HEK293 (cell line): ENCODE data around the gene FRRS1L.

Experiments used
- KLF10 ChIP-seq: fragments of 450-650 bp; IDR thresholded peaks from 2 replicates; pipeline ENCODE4 v1.5.1; 2018; ENCODE audit warnings: missing biosample characterization, mild to moderate bottlenecking, missing genetic modification characterization
- KLF16 ChIP-seq: fragments of 450-650 bp; formaldehyde crosslinking; IDR thresholded peaks from 2 replicates; pipeline ENCODE4 v1.5.1; 2017; ENCODE audit warnings: missing biosample characterization, missing genetic modification characterization
- REPIN1 ChIP-seq: fragments of 450-650 bp; formaldehyde crosslinking; IDR thresholded peaks from 2 replicates; pipeline ENCODE4 v1.5.1; 2017; ENCODE audit warnings: missing biosample characterization, missing genetic modification characterization, low read depth
- WT1 ChIP-seq: fragments of 450-650 bp; formaldehyde crosslinking; IDR thresholded peaks from 2 replicates; pipeline ENCODE4 v1.5.1; 2016; ENCODE audit warnings: missing biosample characterization, missing genetic modification characterization
- YY1 ChIP-seq: fragments of 450-650 bp; formaldehyde crosslinking; IDR thresholded peaks from 2 replicates; pipeline ENCODE4 v1.5.1; 2018; ENCODE audit warnings: missing biosample characterization, missing genetic modification characterization
- ZIC2 ChIP-seq: fragments of 450-650 bp; formaldehyde crosslinking; IDR thresholded peaks from 2 replicates; pipeline ENCODE4 v1.5.1; 2016; ENCODE audit warnings: missing biosample characterization, missing genetic modification characterization
- ZNF366 ChIP-seq: fragments of 450-650 bp; formaldehyde crosslinking; conservative IDR thresholded peaks from 2 replicates; pipeline ENCODE4 v1.5.1; 2016; ENCODE audit warnings: missing biosample characterization, missing genetic modification characterization
- ZNF37A ChIP-seq: fragments of 450-650 bp; IDR thresholded peaks from 2 replicates; pipeline ENCODE4 v1.5.1; 2018; ENCODE audit warnings: missing biosample characterization, missing genetic modification characterization
- ZNF391 ChIP-seq: fragments of 450-650 bp; formaldehyde crosslinking; IDR thresholded peaks from 2 replicates; pipeline ENCODE4 v1.5.1; 2016; ENCODE audit warnings: low read depth, missing biosample characterization, missing genetic modification characterization, borderline replicate concordance
- ZNF747 ChIP-seq: fragments of 450-650 bp; formaldehyde crosslinking; IDR thresholded peaks from 2 replicates; pipeline ENCODE4 v1.5.1; 2016; ENCODE audit warnings: missing biosample characterization, missing genetic modification characterization
- TF ChIP-seq, protein P1 (sequence below): fragments of 450-650 bp; formaldehyde crosslinking; conservative IDR thresholded peaks from 2 replicates; pipeline ENCODE4 v1.5.1; 2016; ENCODE audit warnings: low read depth, missing biosample characterization, missing genetic modification characterization
- TF ChIP-seq, protein P2 (sequence below): fragments of 450-650 bp; formaldehyde crosslinking; IDR thresholded peaks from 2 replicates; pipeline ENCODE4 v1.5.0; 2017; ENCODE audit warnings: missing biosample characterization, missing genetic modification characterization, borderline replicate concordance
- TF ChIP-seq, protein P3 (sequence below): fragments of 450-650 bp; formaldehyde crosslinking; IDR thresholded peaks from 2 replicates; pipeline ENCODE4 v1.5.1; 2016; ENCODE audit warnings: missing biosample characterization, missing genetic modification characterization
- TF ChIP-seq, protein P4 (sequence below): fragments of 450-650 bp; formaldehyde crosslinking; IDR thresholded peaks from 2 replicates; pipeline ENCODE4 v1.5.1; 2017; ENCODE audit warnings: missing biosample characterization, missing genetic modification characterization
- TF ChIP-seq, protein P5 (sequence below): fragments of 450-650 bp; formaldehyde crosslinking; IDR thresholded peaks from 2 replicates; pipeline ENCODE4 v1.5.1; 2016; ENCODE audit warnings: missing biosample characterization, missing genetic modification characterization
- TF ChIP-seq, protein P6 (sequence below): fragments of 450-650 bp; formaldehyde crosslinking; optimal IDR thresholded peaks from 2 replicates; pipeline ENCODE3; 2016; ENCODE audit warnings: missing biosample characterization, mild to moderate bottlenecking, missing genetic modification characterization
- TF ChIP-seq, protein P7 (sequence below): fragments of 450-650 bp; formaldehyde crosslinking; IDR thresholded peaks from 2 replicates; pipeline ENCODE4 v1.5.1; 2016; ENCODE audit warnings: missing biosample characterization, missing genetic modification characterization

The FRRS1L gene

DNA sequence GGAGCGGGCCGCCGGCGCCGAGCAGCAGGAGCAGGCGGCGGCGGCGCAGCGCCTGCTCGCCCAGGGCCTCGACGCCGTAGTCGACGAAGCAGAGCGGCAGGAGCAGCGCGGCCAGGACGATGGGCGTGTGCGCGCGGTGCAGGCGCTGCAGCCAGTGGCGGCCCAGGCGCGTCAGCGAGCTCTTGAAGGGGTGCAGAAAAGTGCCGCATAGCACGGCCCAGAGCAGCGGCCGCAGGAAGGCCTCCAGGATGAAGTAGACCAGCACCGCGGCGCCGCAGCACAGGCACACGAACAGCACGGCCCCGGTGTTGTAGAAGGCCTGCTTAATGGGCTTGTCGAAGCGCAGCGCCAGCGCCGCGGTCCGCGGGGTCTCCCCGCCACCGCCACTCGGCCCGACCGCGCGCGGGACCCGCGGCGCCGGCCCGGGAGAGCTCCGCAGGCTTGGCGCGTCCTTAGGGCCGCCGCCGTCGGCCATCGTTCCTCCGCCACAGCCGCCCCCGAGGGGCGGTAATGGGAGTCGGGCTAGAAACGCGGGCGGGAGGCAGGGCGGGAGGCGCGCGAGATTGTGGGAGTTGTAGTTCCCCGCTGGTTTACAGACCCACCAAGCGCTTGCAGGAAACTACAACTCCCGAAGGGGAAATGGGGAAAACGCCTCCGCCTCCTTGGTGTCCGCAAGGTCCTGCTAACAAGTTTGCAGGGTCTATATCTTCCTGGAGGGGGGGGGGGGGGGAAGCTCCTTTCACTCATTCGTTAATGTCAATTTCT, 47.4 kb downstream of the FRRS1L start, which contains the start of gene TMEM245 (continued):
- TF ChIP-seq, protein P1, sequence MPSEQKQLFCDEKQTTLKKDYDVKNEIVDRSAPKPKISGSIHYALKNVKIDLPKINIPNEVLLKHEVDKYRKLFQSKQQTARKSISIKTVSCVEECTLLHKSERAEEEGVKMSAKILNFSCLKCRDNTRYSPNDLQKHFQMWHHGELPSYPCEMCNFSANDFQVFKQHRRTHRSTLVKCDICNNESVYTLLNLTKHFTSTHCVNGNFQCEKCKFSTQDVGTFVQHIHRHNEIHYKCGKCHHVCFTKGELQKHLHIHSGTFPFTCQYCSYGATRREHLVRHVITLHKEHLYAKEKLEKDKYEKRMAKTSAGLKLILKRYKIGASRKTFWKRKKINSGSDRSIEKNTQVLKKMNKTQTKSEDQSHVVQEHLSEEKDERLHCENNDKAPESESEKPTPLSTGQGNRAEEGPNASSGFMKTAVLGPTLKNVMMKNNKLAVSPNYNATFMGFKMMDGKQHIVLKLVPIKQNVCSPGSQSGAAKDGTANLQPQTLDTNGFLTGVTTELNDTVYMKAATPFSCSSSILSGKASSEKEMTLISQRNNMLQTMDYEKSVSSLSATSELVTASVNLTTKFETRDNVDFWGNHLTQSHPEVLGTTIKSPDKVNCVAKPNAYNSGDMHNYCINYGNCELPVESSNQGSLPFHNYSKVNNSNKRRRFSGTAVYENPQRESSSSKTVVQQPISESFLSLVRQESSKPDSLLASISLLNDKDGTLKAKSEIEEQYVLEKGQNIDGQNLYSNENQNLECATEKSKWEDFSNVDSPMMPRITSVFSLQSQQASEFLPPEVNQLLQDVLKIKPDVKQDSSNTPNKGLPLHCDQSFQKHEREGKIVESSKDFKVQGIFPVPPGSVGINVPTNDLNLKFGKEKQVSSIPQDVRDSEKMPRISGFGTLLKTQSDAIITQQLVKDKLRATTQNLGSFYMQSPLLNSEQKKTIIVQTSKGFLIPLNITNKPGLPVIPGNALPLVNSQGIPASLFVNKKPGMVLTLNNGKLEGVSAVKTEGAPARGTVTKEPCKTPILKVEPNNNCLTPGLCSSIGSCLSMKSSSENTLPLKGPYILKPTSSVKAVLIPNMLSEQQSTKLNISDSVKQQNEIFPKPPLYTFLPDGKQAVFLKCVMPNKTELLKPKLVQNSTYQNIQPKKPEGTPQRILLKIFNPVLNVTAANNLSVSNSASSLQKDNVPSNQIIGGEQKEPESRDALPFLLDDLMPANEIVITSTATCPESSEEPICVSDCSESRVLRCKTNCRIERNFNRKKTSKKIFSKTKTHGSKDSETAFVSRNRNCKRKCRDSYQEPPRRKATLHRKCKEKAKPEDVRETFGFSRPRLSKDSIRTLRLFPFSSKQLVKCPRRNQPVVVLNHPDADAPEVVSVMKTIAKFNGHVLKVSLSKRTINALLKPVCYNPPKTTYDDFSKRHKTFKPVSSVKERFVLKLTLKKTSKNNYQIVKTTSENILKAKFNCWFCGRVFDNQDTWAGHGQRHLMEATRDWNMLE (tag by site-specific recombination), result 0 out of 2 replicates have a peak, but pooled peaks have one; percentile 20
- TF ChIP-seq, protein P2, sequence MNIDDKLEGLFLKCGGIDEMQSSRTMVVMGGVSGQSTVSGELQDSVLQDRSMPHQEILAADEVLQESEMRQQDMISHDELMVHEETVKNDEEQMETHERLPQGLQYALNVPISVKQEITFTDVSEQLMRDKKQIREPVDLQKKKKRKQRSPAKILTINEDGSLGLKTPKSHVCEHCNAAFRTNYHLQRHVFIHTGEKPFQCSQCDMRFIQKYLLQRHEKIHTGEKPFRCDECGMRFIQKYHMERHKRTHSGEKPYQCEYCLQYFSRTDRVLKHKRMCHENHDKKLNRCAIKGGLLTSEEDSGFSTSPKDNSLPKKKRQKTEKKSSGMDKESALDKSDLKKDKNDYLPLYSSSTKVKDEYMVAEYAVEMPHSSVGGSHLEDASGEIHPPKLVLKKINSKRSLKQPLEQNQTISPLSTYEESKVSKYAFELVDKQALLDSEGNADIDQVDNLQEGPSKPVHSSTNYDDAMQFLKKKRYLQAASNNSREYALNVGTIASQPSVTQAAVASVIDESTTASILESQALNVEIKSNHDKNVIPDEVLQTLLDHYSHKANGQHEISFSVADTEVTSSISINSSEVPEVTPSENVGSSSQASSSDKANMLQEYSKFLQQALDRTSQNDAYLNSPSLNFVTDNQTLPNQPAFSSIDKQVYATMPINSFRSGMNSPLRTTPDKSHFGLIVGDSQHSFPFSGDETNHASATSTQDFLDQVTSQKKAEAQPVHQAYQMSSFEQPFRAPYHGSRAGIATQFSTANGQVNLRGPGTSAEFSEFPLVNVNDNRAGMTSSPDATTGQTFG, result no peak
- TF ChIP-seq ZNF747 (tag by site-specific recombination) (no peak), KLF16 (tag by site-specific recombination) (peak; percentile 77; the same call in 1 of the 2 replicates), ZNF391 (tag by site-specific recombination) (no peak), REPIN1 (tag by site-specific recombination) (no peak), KLF10 (no peak; the same call in 1 of the 2 replicates), ZNF366 (tag by site-specific recombination) (no peak; the same call in 1 of the 2 replicates), ZNF37A (tag by site-specific recombination) (no peak), ZIC2 (tag by site-specific recombination) (0 out of 2 replicates have a peak, but pooled peaks have one; percentile 21), YY1 (peak; percentile 70), WT1 (tag by site-specific recombination) (peak; percentile 60)
- TF ChIP-seq, protein P3, sequence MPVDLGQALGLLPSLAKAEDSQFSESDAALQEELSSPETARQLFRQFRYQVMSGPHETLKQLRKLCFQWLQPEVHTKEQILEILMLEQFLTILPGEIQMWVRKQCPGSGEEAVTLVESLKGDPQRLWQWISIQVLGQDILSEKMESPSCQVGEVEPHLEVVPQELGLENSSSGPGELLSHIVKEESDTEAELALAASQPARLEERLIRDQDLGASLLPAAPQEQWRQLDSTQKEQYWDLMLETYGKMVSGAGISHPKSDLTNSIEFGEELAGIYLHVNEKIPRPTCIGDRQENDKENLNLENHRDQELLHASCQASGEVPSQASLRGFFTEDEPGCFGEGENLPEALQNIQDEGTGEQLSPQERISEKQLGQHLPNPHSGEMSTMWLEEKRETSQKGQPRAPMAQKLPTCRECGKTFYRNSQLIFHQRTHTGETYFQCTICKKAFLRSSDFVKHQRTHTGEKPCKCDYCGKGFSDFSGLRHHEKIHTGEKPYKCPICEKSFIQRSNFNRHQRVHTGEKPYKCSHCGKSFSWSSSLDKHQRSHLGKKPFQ (tag by site-specific recombination), result no peak
- TF ChIP-seq, protein P4, sequence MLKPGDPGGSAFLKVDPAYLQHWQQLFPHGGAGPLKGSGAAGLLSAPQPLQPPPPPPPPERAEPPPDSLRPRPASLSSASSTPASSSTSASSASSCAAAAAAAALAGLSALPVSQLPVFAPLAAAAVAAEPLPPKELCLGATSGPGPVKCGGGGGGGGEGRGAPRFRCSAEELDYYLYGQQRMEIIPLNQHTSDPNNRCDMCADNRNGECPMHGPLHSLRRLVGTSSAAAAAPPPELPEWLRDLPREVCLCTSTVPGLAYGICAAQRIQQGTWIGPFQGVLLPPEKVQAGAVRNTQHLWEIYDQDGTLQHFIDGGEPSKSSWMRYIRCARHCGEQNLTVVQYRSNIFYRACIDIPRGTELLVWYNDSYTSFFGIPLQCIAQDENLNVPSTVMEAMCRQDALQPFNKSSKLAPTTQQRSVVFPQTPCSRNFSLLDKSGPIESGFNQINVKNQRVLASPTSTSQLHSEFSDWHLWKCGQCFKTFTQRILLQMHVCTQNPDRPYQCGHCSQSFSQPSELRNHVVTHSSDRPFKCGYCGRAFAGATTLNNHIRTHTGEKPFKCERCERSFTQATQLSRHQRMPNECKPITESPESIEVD (tag by site-specific recombination), result no peak
- TF ChIP-seq, protein P5, sequence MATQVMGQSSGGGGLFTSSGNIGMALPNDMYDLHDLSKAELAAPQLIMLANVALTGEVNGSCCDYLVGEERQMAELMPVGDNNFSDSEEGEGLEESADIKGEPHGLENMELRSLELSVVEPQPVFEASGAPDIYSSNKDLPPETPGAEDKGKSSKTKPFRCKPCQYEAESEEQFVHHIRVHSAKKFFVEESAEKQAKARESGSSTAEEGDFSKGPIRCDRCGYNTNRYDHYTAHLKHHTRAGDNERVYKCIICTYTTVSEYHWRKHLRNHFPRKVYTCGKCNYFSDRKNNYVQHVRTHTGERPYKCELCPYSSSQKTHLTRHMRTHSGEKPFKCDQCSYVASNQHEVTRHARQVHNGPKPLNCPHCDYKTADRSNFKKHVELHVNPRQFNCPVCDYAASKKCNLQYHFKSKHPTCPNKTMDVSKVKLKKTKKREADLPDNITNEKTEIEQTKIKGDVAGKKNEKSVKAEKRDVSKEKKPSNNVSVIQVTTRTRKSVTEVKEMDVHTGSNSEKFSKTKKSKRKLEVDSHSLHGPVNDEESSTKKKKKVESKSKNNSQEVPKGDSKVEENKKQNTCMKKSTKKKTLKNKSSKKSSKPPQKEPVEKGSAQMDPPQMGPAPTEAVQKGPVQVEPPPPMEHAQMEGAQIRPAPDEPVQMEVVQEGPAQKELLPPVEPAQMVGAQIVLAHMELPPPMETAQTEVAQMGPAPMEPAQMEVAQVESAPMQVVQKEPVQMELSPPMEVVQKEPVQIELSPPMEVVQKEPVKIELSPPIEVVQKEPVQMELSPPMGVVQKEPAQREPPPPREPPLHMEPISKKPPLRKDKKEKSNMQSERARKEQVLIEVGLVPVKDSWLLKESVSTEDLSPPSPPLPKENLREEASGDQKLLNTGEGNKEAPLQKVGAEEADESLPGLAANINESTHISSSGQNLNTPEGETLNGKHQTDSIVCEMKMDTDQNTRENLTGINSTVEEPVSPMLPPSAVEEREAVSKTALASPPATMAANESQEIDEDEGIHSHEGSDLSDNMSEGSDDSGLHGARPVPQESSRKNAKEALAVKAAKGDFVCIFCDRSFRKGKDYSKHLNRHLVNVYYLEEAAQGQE (tag by site-specific recombination), result no peak
- TF ChIP-seq, protein P6, sequence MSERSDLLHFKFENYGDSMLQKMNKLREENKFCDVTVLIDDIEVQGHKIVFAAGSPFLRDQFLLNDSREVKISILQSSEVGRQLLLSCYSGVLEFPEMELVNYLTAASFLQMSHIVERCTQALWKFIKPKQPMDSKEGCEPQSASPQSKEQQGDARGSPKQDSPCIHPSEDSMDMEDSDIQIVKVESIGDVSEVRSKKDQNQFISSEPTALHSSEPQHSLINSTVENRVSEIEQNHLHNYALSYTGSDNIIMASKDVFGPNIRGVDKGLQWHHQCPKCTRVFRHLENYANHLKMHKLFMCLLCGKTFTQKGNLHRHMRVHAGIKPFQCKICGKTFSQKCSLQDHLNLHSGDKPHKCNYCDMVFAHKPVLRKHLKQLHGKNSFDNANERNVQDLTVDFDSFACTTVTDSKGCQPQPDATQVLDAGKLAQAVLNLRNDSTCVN, result peak; percentile 83
- TF ChIP-seq, protein P7, sequence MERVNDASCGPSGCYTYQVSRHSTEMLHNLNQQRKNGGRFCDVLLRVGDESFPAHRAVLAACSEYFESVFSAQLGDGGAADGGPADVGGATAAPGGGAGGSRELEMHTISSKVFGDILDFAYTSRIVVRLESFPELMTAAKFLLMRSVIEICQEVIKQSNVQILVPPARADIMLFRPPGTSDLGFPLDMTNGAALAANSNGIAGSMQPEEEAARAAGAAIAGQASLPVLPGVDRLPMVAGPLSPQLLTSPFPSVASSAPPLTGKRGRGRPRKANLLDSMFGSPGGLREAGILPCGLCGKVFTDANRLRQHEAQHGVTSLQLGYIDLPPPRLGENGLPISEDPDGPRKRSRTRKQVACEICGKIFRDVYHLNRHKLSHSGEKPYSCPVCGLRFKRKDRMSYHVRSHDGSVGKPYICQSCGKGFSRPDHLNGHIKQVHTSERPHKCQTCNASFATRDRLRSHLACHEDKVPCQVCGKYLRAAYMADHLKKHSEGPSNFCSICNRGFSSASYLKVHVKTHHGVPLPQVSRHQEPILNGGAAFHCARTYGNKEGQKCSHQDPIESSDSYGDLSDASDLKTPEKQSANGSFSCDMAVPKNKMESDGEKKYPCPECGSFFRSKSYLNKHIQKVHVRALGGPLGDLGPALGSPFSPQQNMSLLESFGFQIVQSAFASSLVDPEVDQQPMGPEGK, result peak; percentile 93
